MM.1S (cell line): ENCODE results near the gene BLOC1S1.

Experiments used
- DNase-seq: peaks from one replicate; pipeline ENCODE4 v3.0.0-alpha.2; 2015
- H2AFZ ChIP-seq: fragments of 300-600 bp; sonication (generic); 2 replicates; pipeline ENCODE4 v1.6.0; 2016; ENCODE audit warnings: antibody characterized with exemption, low read length
- H3F3A ChIP-seq: fragments of 300-600 bp; sonication (generic); 2 replicates; pipeline ENCODE4 v1.6.1; 2016; ENCODE audit warnings: mild to moderate bottlenecking, antibody characterized with exemption, low read length, moderate library complexity, mixed read lengths; ENCODE audit not compliant: insufficient read depth
- H3K27ac ChIP-seq: fragments of 300-600 bp; sonication (generic); 2 replicates; pipeline ENCODE4 v1.5.1; 2016; ENCODE audit warnings: mild to moderate bottlenecking, low read length
- H3K27me3 ChIP-seq: fragments of 300-600 bp; sonication (generic); replicated peaks from 2 replicates; pipeline ENCODE4 v1.6.0; 2016; ENCODE audit warnings: low read length; ENCODE audit not compliant: insufficient read depth
- H3K36me3 ChIP-seq: fragments of 300-600 bp; sonication (generic); replicated peaks from 2 replicates; pipeline ENCODE4 v1.6.1; 2016; ENCODE audit warnings: mild to moderate bottlenecking, low read length, mixed read lengths; ENCODE audit not compliant: insufficient read depth
- H3K4me1 ChIP-seq: fragments of 300-600 bp; sonication (generic); 2 replicates; pipeline ENCODE4 v1.6.1; 2016; ENCODE audit warnings: low read length, mixed read lengths
- H3K4me2 ChIP-seq: fragments of 300-600 bp; sonication (generic); 2 replicates; pipeline ENCODE4 v1.6.0; 2016; ENCODE audit warnings: low read depth, low read length
- H3K4me3 ChIP-seq: fragments of 300-600 bp; sonication (generic); 2 replicates; pipeline ENCODE4 v1.5.1; 2016; ENCODE audit warnings: low read length, mixed read lengths
- H3K79me2 ChIP-seq: fragments of 300-600 bp; sonication (generic); 2 replicates; pipeline ENCODE4 v1.6.1; 2016; ENCODE audit warnings: mixed run types, low read length, mixed read lengths
- H3K9ac ChIP-seq: fragments of 300-600 bp; sonication (generic); 2 replicates; pipeline ENCODE4 v1.6.1; 2016; ENCODE audit warnings: low read length, mixed read lengths
- H3K9me2 ChIP-seq: fragments of 300-600 bp; sonication (generic); replicated peaks from 2 replicates; pipeline ENCODE4 v1.6.1; 2016; ENCODE audit warnings: mild to moderate bottlenecking, low read length, mixed read lengths; ENCODE audit not compliant: insufficient read depth
- H3K9me3 ChIP-seq: fragments of 300-600 bp; sonication (generic); replicated peaks from 2 replicates; pipeline ENCODE4 v1.6.1; 2016; ENCODE audit warnings: mild to moderate bottlenecking, low read length, mixed read lengths; ENCODE audit not compliant: insufficient read depth
- H4K20me1 ChIP-seq: fragments of 300-600 bp; sonication (generic); 2 replicates; pipeline ENCODE4 v1.6.1; 2016; ENCODE audit warnings: mild to moderate bottlenecking, low read length, moderate library complexity, mixed read lengths; ENCODE audit not compliant: insufficient read depth
- CTCF ChIP-seq: fragments of 300-600 bp; sonication (generic); IDR thresholded peaks from 2 replicates; pipeline ENCODE4 v1.5.1; 2016; ENCODE audit warnings: antibody characterized with exemption, low read length, mixed read lengths
- EZH2 ChIP-seq: fragments of 300-600 bp; sonication (generic); optimal IDR thresholded peaks from 2 replicates; pipeline ENCODE3; 2017; ENCODE audit warnings: low read depth, mild to moderate bottlenecking, antibody characterized with exemption, low read length, mixed read lengths
- EZH2phosphoT487 ChIP-seq: fragments of 300-600 bp; sonication (generic); IDR thresholded peaks from 2 replicates; pipeline ENCODE4 v1.6.1; 2018; ENCODE audit warnings: antibody characterized with exemption, low read length

Gene BLOC1S1

GRCh38 chr12:55745361-55746173 lies 29.7 kb downstream of the BLOC1S1 start:
- TF ChIP-seq EZH2 (no peak), CTCF (no peak), EZH2phosphoT487 (no peak)
- Histone ChIP-seq H3K9ac (no peak overlapping the region), H3K4me2 (no peak overlapping the region), H3K36me3 (no peaks in the 10 kb centered on the region), H3K79me2 (no peaks in the 10 kb centered on the region), H4K20me1 (no peaks in the 10 kb centered on the region), H2AFZ (no peak overlapping the region), H3K9me2 (no peaks in the 10 kb centered on the region), H3K27ac (no peak overlapping the region), H3K27me3 (0 out of 2 replicates have a peak, but pooled peaks cover 4% of the 10 kb centered on the region), H3K4me3 (no peak overlapping the region), H3F3A (no peaks in the 10 kb centered on the region; the same call in none of the 2 replicates), H3K4me1 (peaks cover 6% of the 10 kb centered on the region; the same call in 1 of the 2 replicates), H3K9me3 (no peaks in the 10 kb centered on the region)
- DNase-seq, result no peak

DNA sequence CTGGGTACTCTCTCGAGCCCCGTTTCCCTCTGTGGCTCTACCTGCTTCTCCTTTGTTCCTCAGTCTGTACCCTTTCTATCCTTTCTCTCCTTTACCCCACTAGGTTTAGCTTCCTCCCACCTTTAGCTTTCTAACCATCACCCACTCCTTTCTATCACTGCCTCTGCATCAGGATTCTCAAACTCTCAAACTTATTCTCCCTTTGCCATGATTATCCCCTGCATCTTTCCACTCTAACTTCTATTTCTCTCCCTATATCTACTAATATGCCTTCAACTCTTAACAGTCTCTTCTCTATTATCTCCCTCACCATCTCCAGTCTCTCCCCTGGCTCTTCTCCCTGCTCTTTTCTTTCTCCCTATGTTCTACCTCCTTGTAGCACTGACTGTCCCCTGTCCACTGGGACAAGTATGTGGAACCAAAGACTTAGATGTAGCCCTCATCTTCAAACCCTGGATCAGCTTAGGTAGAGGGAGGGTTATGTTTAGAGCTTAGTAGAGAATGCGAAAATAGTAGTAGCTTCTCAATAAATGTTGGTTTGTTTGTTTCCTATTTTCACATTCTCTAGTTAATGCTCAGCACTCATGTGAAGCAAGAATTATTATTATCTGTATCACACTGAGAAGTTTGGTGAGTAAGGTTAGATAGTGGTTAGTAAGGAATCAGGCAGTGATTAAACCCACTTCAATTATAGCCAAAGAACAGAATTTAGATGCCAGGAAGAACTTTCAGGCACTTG lies 30.5 kb downstream of the BLOC1S1 start:
- Histone ChIP-seq H4K20me1 (no peaks in the 10 kb centered on the region), H3K9me2 (no peaks in the 10 kb centered on the region), H3K79me2 (no peaks in the 10 kb centered on the region), H3F3A (no peaks in the 10 kb centered on the region; the same call in none of the 2 replicates), H3K9ac (no peak overlapping the region), H3K4me3 (no peak overlapping the region), H2AFZ (no peak overlapping the region), H3K4me1 (peaks cover 6% of the 10 kb centered on the region; the same call in 1 of the 2 replicates), H3K9me3 (no peaks in the 10 kb centered on the region), H3K36me3 (no peaks in the 10 kb centered on the region), H3K27ac (no peak overlapping the region), H3K4me2 (no peak overlapping the region), H3K27me3 (0 out of 2 replicates have a peak, but pooled peaks cover 4% of the 10 kb centered on the region)
- DNase-seq, result no peak
- no peak for TF ChIP-seq EZH2
- no peak for TF ChIP-seq EZH2phosphoT487
- no peak for TF ChIP-seq CTCF

GRCh38 chr12:55746913-55747231 lies 31.0 kb downstream of the BLOC1S1 start:
- H2AFZ ChIP-seq, result no peak overlapping the region
- H4K20me1 ChIP-seq, result no peaks in the 10 kb centered on the region
- no peaks in the 10 kb centered on the region for H3K9me2 ChIP-seq
- no peaks in the 10 kb centered on the region for H3K79me2 ChIP-seq
- no peak overlapping the region for H3K4me2 ChIP-seq
- H3K9me3 ChIP-seq, result no peaks in the 10 kb centered on the region
- DNase-seq, result no peak
- H3K27ac ChIP-seq, result no peak overlapping the region
- H3K27me3 ChIP-seq, result 0 out of 2 replicates have a peak, but pooled peaks cover 4% of the 10 kb centered on the region
- H3K4me3 ChIP-seq, result no peak overlapping the region
- H3K4me1 ChIP-seq, result peaks cover 6% of the 10 kb centered on the region; the same call in 1 of the 2 replicates
- no peaks in the 10 kb centered on the region for H3K36me3 ChIP-seq
- H3K9ac ChIP-seq, result no peak overlapping the region
- TF ChIP-seq CTCF, result no peak
- no peak for TF ChIP-seq EZH2phosphoT487
- no peak for TF ChIP-seq EZH2
- H3F3A ChIP-seq, result no peaks in the 10 kb centered on the region; the same call in none of the 2 replicates
